ENCODE measurements around the gene ZNF732.

The ZNF732 gene

DNA sequence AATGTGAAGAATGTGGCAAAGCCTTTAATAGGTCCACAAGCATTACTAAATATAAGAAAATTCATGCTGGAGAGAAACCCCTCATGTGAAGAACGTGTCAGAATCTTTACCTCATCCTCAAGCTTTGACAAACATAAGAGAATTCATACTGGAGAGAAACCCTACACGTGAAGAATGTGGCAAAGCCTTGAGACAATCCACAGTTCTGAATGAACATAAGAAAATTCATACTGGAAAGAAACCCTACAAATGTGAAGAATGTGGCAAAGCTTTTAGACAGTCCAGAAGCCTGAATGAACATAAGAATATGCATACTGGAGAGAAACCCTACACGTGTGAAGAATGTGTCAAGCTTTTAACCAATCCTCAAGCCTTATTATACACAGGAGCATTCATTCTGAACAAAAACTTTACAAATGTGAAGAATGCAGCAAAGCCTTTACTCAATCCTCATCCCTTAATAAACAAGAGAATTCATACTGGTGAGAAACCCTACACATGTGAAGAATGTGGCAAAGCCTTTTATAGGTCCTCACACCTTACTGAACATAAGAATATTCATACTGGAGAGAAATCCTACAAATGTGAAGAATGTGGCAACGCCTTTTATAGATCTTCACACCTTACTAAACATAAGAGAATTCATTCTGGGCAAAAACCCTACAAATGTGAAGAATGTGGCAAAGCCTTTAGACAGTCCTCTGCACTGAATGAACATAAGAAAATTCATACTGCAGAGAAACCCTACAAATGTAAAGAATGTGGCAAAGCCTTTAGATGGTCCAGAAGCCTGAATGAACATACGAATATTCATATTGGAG is 51.1 kb downstream of the ZNF732 start:
- H3K79me1 ChIP-seq (replicated peaks; ENCODE audit: low read length, poor library complexity, severe bottlenecking): peaks cover 4% of the 10 kb centered on the region
- no peak overlapping the region for H3K23ac ChIP-seq (ENCODE audit: low read length in 2 of 2)
- H2AK5ac ChIP-seq (ENCODE audit: low read length, severe bottlenecking): no peak overlapping the region
- no peak overlapping the region for H2BK5ac ChIP-seq (ENCODE audit: low read depth, low read length, poor library complexity, severe bottlenecking)
- peak overlapping the region in 1 of 2 experiments; percentile 19 for H3K4me3 ChIP-seq (ENCODE audit: insufficient read depth in 1 of 2, low read depth in 1 of 2, low read length in 2 of 2)
- no peak overlapping the region for H2BK120ac ChIP-seq (ENCODE audit: low read depth, low read length)
- H3K18ac ChIP-seq (ENCODE audit: low read depth in 1 of 2, low read length in 2 of 2): no peak overlapping the region
- H3K4me2 ChIP-seq (ENCODE audit: low read length, poor library complexity, severe bottlenecking): no peak overlapping the region
- no peak overlapping the region for H2AFZ ChIP-seq (ENCODE audit: low read depth, low read length)
- H3K27me3 ChIP-seq (ENCODE audit: control insufficient read depth in 1 of 2, insufficient read depth in 1 of 2, low read length in 2 of 2): no peaks in the 10 kb centered on the region
- no peak overlapping the region for H3K14ac ChIP-seq (ENCODE audit: low read length in 2 of 2)
- no peak overlapping the region for H2BK15ac ChIP-seq (ENCODE audit: low read depth, poor library complexity, severe bottlenecking)
- H3K9me3 ChIP-seq (ENCODE audit: control insufficient read depth, low read length): peaks cover 96% of the 10 kb centered on the region
- WGBS: 93% methylated on average over 5 of the region's 5 CpGs
- H4K91ac ChIP-seq (ENCODE audit: low read length): no peak overlapping the region
- no peak overlapping the region for H3K9ac ChIP-seq (ENCODE audit: low read length)
- H2BK12ac ChIP-seq (ENCODE audit: low read length in 2 of 2): no peak overlapping the region
- no peaks in the 10 kb centered on the region for H3K4me1 ChIP-seq (ENCODE audit: control insufficient read depth, insufficient read depth, low read depth, low read length)
- no peak overlapping the region for H3K27ac ChIP-seq (ENCODE audit: low read length, poor library complexity, severe bottlenecking)
- peaks cover 0 to 5% of the 10 kb centered on the region in 2 experiments for H3K36me3 ChIP-seq (ENCODE audit: control insufficient read depth in 1 of 2, insufficient read depth in 2 of 2, low read depth in 1 of 2, low read length in 2 of 2)
- H4K8ac ChIP-seq (ENCODE audit: low read length): no peak overlapping the region
- H3K4ac ChIP-seq (ENCODE audit: low read depth in 1 of 2, low read length in 2 of 2): no peak overlapping the region
- no peak for DNase-seq

DNA sequence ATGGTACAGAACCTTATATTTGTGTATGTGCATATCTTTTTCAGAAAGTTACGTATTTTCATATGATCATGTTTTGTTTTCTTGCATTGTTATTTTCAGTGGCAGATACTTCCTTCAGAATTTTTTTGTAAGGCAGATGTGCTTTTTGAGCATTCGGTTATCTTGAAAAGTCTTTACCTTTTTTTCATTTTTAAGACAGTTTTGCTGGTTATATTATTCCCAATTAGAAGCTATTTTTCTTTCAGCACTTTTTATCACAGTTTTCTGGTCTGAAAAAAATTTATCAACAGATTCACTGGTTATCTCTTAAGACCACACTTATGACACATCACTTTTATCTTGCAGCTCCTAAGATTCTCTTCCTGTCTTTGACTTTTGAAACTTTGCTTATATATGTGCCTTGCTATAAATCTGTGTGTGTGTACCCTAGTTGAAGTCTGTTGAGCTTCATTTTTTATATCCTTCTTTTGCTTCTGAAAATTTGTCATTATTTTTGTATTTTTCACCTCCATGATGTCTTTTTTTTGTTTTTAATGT is 53.1 kb downstream of the ZNF732 start:
- no peaks in the 10 kb centered on the region for H3K27me3 ChIP-seq (ENCODE audit: control insufficient read depth in 1 of 2, insufficient read depth in 1 of 2, low read length in 2 of 2)
- 100% methylated on average over 1 of the region's 2 CpGs for WGBS
- H4K8ac ChIP-seq (ENCODE audit: low read length): no peak overlapping the region
- no peak overlapping the region for H3K4me2 ChIP-seq (ENCODE audit: low read length, poor library complexity, severe bottlenecking)
- H4K91ac ChIP-seq (ENCODE audit: low read length): no peak overlapping the region
- no peak overlapping the region for H2AK5ac ChIP-seq (ENCODE audit: low read length, severe bottlenecking)
- no peak overlapping the region for H2BK120ac ChIP-seq (ENCODE audit: low read depth, low read length)
- H3K79me1 ChIP-seq (replicated peaks; ENCODE audit: low read length, poor library complexity, severe bottlenecking): peaks cover 4% of the 10 kb centered on the region
- no peak overlapping the region for H3K18ac ChIP-seq (ENCODE audit: low read depth in 1 of 2, low read length in 2 of 2)
- no peak overlapping the region for H3K9ac ChIP-seq (ENCODE audit: low read length)
- no peak overlapping the region for H3K4me3 ChIP-seq (ENCODE audit: insufficient read depth in 1 of 2, low read depth in 1 of 2, low read length in 2 of 2)
- H3K23ac ChIP-seq (ENCODE audit: low read length in 2 of 2): no peak overlapping the region
- H3K4ac ChIP-seq (ENCODE audit: low read depth in 1 of 2, low read length in 2 of 2): no peak overlapping the region
- no peaks in the 10 kb centered on the region for H3K4me1 ChIP-seq (ENCODE audit: control insufficient read depth, insufficient read depth, low read depth, low read length)
- no peak overlapping the region for H3K14ac ChIP-seq (ENCODE audit: low read length in 2 of 2)
- no peak overlapping the region for H2BK12ac ChIP-seq (ENCODE audit: low read length in 2 of 2)
- no peak overlapping the region for H2AFZ ChIP-seq (ENCODE audit: low read depth, low read length)
- no peak for DNase-seq
- peaks cover 92% of the 10 kb centered on the region for H3K9me3 ChIP-seq (ENCODE audit: control insufficient read depth, low read length)
- H3K36me3 ChIP-seq (ENCODE audit: control insufficient read depth in 1 of 2, insufficient read depth in 2 of 2, low read depth in 1 of 2, low read length in 2 of 2): peaks cover 0 to 5% of the 10 kb centered on the region in 2 experiments
- no peak overlapping the region for H2BK15ac ChIP-seq (ENCODE audit: low read depth, poor library complexity, severe bottlenecking)
- H2BK5ac ChIP-seq (ENCODE audit: low read depth, low read length, poor library complexity, severe bottlenecking): no peak overlapping the region
- H3K27ac ChIP-seq (ENCODE audit: low read length, poor library complexity, severe bottlenecking): no peak overlapping the region

DNA sequence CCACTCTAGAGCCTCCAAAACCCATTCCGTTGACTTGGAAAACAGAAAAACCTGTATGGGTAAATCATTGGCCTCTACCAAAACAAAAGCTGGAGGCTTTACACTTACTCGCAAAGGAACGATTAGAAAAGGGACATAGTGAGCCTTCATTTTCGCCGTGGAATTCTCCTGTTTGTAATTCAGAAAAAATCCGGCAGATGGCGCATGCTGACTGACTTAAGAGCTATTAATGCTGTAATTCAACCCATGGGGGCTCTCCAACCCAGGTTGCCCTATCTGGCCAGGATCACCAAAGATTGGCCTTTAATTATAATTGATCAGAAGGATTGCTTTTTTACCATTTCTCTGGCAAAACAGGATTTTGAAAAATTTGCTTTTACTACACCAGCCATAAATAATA is 60.8 kb downstream of the ZNF732 start:
- H3K14ac ChIP-seq (ENCODE audit: low read length in 2 of 2): no peak overlapping the region
- no peak overlapping the region for H3K18ac ChIP-seq (ENCODE audit: low read depth in 1 of 2, low read length in 2 of 2)
- H3K4ac ChIP-seq (ENCODE audit: low read depth in 1 of 2, low read length in 2 of 2): no peak overlapping the region
- no peak overlapping the region for H3K9ac ChIP-seq (ENCODE audit: low read length)
- H3K27me3 ChIP-seq (ENCODE audit: control insufficient read depth in 1 of 2, insufficient read depth in 1 of 2, low read length in 2 of 2): no peaks in the 10 kb centered on the region
- H4K8ac ChIP-seq (ENCODE audit: low read length): no peak overlapping the region
- H3K4me2 ChIP-seq (ENCODE audit: low read length, poor library complexity, severe bottlenecking): no peak overlapping the region
- H2AK5ac ChIP-seq (ENCODE audit: low read length, severe bottlenecking): no peak overlapping the region
- peak; percentile 1 for DNase-seq
- no peak overlapping the region for H4K91ac ChIP-seq (ENCODE audit: low read length)
- no peak overlapping the region for H2BK5ac ChIP-seq (ENCODE audit: low read depth, low read length, poor library complexity, severe bottlenecking)
- no peak overlapping the region for H2AFZ ChIP-seq (ENCODE audit: low read depth, low read length)
- peaks cover 87% of the 10 kb centered on the region for H3K9me3 ChIP-seq (ENCODE audit: control insufficient read depth, low read length)
- H3K27ac ChIP-seq (ENCODE audit: low read length, poor library complexity, severe bottlenecking): no peak overlapping the region
- H2BK12ac ChIP-seq (ENCODE audit: low read length in 2 of 2): no peak overlapping the region
- H2BK15ac ChIP-seq (ENCODE audit: low read depth, poor library complexity, severe bottlenecking): no peak overlapping the region
- WGBS: 73% methylated on average over 7 of the region's 7 CpGs
- H2BK120ac ChIP-seq (ENCODE audit: low read depth, low read length): no peak overlapping the region
- no peaks in the 10 kb centered on the region for H3K4me1 ChIP-seq (ENCODE audit: control insufficient read depth, insufficient read depth, low read depth, low read length)
- H3K4me3 ChIP-seq (ENCODE audit: insufficient read depth in 1 of 2, low read depth in 1 of 2, low read length in 2 of 2): no peak overlapping the region
- H3K36me3 ChIP-seq (ENCODE audit: control insufficient read depth in 1 of 2, insufficient read depth in 2 of 2, low read depth in 1 of 2, low read length in 2 of 2): peaks cover 0 to 6% of the 10 kb centered on the region in 2 experiments
- H3K79me1 ChIP-seq (replicated peaks; ENCODE audit: low read length, poor library complexity, severe bottlenecking): peaks cover 4% of the 10 kb centered on the region
- H3K23ac ChIP-seq (ENCODE audit: low read length in 2 of 2): no peak overlapping the region

DNA sequence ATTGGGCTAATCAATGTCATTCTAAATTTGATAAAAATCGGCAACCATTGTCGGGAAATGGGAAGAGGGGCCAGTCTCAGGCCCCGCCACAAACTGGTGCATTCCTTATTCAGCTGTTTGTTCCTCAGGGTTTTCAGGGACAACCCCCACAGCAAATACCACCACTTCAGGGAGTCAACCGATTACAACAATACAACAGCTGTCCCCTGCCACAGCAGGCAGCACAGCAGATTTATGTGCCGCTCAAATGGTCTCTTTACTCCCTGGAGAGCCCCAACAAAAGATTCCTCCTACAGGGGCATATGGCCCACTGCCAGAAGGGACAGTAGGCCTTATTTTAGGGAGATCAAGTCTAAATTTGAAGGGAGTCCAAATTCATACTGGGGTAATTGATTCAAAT is 61.8 kb downstream of the ZNF732 start:
- no peaks in the 10 kb centered on the region for H3K4me1 ChIP-seq (ENCODE audit: control insufficient read depth, insufficient read depth, low read depth, low read length)
- no peak overlapping the region for H2AK5ac ChIP-seq (ENCODE audit: low read length, severe bottlenecking)
- peaks cover 0 to 6% of the 10 kb centered on the region in 2 experiments for H3K36me3 ChIP-seq (ENCODE audit: control insufficient read depth in 1 of 2, insufficient read depth in 2 of 2, low read depth in 1 of 2, low read length in 2 of 2)
- H3K4me3 ChIP-seq (ENCODE audit: insufficient read depth in 1 of 2, low read depth in 1 of 2, low read length in 2 of 2): peak overlapping the region in 1 of 2 experiments; percentile 18
- H2AFZ ChIP-seq (ENCODE audit: low read depth, low read length): no peak overlapping the region
- H3K4me2 ChIP-seq (ENCODE audit: low read length, poor library complexity, severe bottlenecking): no peak overlapping the region
- H3K27me3 ChIP-seq (ENCODE audit: control insufficient read depth in 1 of 2, insufficient read depth in 1 of 2, low read length in 2 of 2): no peaks in the 10 kb centered on the region
- peaks cover 87% of the 10 kb centered on the region for H3K9me3 ChIP-seq (ENCODE audit: control insufficient read depth, low read length)
- H2BK12ac ChIP-seq (ENCODE audit: low read length in 2 of 2): no peak overlapping the region
- no peak for DNase-seq
- H3K4ac ChIP-seq (ENCODE audit: low read depth in 1 of 2, low read length in 2 of 2): no peak overlapping the region
- no peak overlapping the region for H2BK120ac ChIP-seq (ENCODE audit: low read depth, low read length)
- no peak overlapping the region for H4K91ac ChIP-seq (ENCODE audit: low read length)
- H3K18ac ChIP-seq (ENCODE audit: low read depth in 1 of 2, low read length in 2 of 2): no peak overlapping the region
- WGBS: 90% methylated on average over 5 of the region's 5 CpGs
- no peak overlapping the region for H3K14ac ChIP-seq (ENCODE audit: low read length in 2 of 2)
- no peak overlapping the region for H3K23ac ChIP-seq (ENCODE audit: low read length in 2 of 2)
- peaks cover 6% of the 10 kb centered on the region for H3K79me1 ChIP-seq (replicated peaks; ENCODE audit: low read length, poor library complexity, severe bottlenecking)
- no peak overlapping the region for H3K9ac ChIP-seq (ENCODE audit: low read length)
- no peak overlapping the region for H2BK5ac ChIP-seq (ENCODE audit: low read depth, low read length, poor library complexity, severe bottlenecking)
- no peak overlapping the region for H3K27ac ChIP-seq (ENCODE audit: low read length, poor library complexity, severe bottlenecking)
- no peak overlapping the region for H2BK15ac ChIP-seq (ENCODE audit: low read depth, poor library complexity, severe bottlenecking)
- no peak overlapping the region for H4K8ac ChIP-seq (ENCODE audit: low read length)
